Neural cell (in vitro differentiated cells): ENCODE measurements around the gene ALDH9A1. TPM values are rescaled to one million over a fixed set of nuclear protein-coding genes. Genes with fewer than 3 reads are reported as not detected.

Experiments used
- H2AFZ ChIP-seq: fragments of 200-600, 300-800 bp; sonication (generic), shearing (Covaris generic); 2 replicates; pipeline ENCODE4 v1.6.0; 2014; ENCODE audit warnings: low read depth, mild to moderate bottlenecking, antibody characterized with exemption, low read length, moderate library complexity
- H3F3A ChIP-seq: fragments of 200-600 bp; shearing (Covaris generic); 2 replicates; pipeline ENCODE4 v1.6.1; 2016; ENCODE audit warnings: mild to moderate bottlenecking, moderate library complexity, mixed read lengths, antibody characterized with exemption, low read length; ENCODE audit not compliant: insufficient read depth, poor library complexity, severe bottlenecking
- H3K27ac ChIP-seq: fragments of 200-600, 300-800 bp; sonication (generic), shearing (Covaris generic); 2 replicates; pipeline ENCODE4 v1.5.1; 2014; ENCODE audit warnings: mild to moderate bottlenecking, low read length, moderate library complexity
- H3K27me3 ChIP-seq: fragments of 300-800, 200-600 bp; sonication (generic), shearing (Covaris generic); 2 replicates; pipeline ENCODE4 v1.6.0; 2014; ENCODE audit warnings: mild to moderate bottlenecking, low read depth, low read length, moderate library complexity; ENCODE audit not compliant: insufficient read depth
- H3K36me3 ChIP-seq: fragments of 300-800, 200-600 bp; sonication (generic), shearing (Covaris generic); 2 replicates; pipeline ENCODE4 v1.5.1; 2014; ENCODE audit warnings: mild to moderate bottlenecking, antibody characterized with exemption, low read length, moderate library complexity; ENCODE audit not compliant: insufficient read depth
- H3K4me2 ChIP-seq: fragments of 300-800, 200-600 bp; sonication (generic), shearing (Covaris generic); 2 replicates; pipeline ENCODE4 v1.6.0; 2014; ENCODE audit warnings: mild to moderate bottlenecking, low read length
- H3K4me3 ChIP-seq: fragments of 300-800, 200-600 bp; sonication (generic), shearing (Covaris generic); 2 replicates; pipeline ENCODE4 v1.5.1; 2014; ENCODE audit warnings: mild to moderate bottlenecking, low read length, moderate library complexity
- H3K79me2 ChIP-seq: fragments of 200-600 bp; shearing (Covaris generic); replicated peaks from 2 replicates; pipeline ENCODE4 v1.6.0; 2014; ENCODE audit warnings: mild to moderate bottlenecking, low read length, moderate library complexity; ENCODE audit not compliant: insufficient read depth
- H3K9ac ChIP-seq: fragments of 300-800, 200-600 bp; sonication (generic), shearing (Covaris generic); 2 replicates; pipeline ENCODE4 v1.6.1; 2016; ENCODE audit warnings: mild to moderate bottlenecking, low read length, mixed read lengths
- H3K9me2 ChIP-seq: fragments of 200-600 bp; shearing (Covaris generic); 2 replicates; pipeline ENCODE4 v1.6.1; 2016; ENCODE audit warnings: mild to moderate bottlenecking, low read length, mixed read lengths; ENCODE audit not compliant: insufficient read depth
- H3K9me3 ChIP-seq: fragments of 200-600, 300-800 bp; sonication (generic), shearing (Covaris generic); 2 replicates; pipeline ENCODE4 v1.6.1; 2016; ENCODE audit warnings: mild to moderate bottlenecking, mixed run types, low read length, moderate library complexity, mixed read lengths
- H4K20me1 ChIP-seq: fragments of 200-600 bp; shearing (Covaris generic); 2 replicates; pipeline ENCODE4 v1.6.1; 2016; ENCODE audit warnings: mild to moderate bottlenecking, mixed run types; ENCODE audit not compliant: insufficient read depth
- CTCF ChIP-seq: fragments of 450-650 bp; IDR thresholded peaks from 2 replicates; pipeline ENCODE4 v1.5.1; 2014; ENCODE audit warnings: antibody characterized with exemption, mild to moderate bottlenecking, moderate library complexity; ENCODE audit not compliant: poor library complexity, severe bottlenecking
- EP300 ChIP-seq: fragments of 450-650 bp; conservative IDR thresholded peaks from 2 replicates; pipeline ENCODE4 v1.6.1; 2014; ENCODE audit warnings: antibody characterized with exemption, mild to moderate bottlenecking, moderate library complexity; ENCODE audit not compliant: poor library complexity, severe bottlenecking
- EZH2 ChIP-seq: fragments of 200-600, 300-800 bp; shearing (Covaris generic), sonication (generic); IDR thresholded peaks from 2 replicates; pipeline ENCODE4 v1.6.1; 2014; ENCODE audit warnings: antibody characterized with exemption, low read length, borderline replicate concordance, mild to moderate bottlenecking; ENCODE audit not compliant: insufficient read depth, poor library complexity, severe bottlenecking
- MXI1 ChIP-seq: fragments of 450-650 bp; conservative IDR thresholded peaks from 2 replicates; pipeline ENCODE4 v1.6.1; 2014; ENCODE audit warnings: antibody characterized with exemption, mild to moderate bottlenecking; ENCODE audit not compliant: poor library complexity, severe bottlenecking
- POLR2AphosphoS5 ChIP-seq: IDR thresholded peaks from 2 replicates; pipeline ENCODE4 v1.6.1; 2012
- RAD21 ChIP-seq: fragments of 450-650 bp; conservative IDR thresholded peaks from 2 replicates; pipeline ENCODE4 v1.6.1; 2014; ENCODE audit warnings: antibody characterized with exemption, mild to moderate bottlenecking, moderate library complexity
- SMC3 ChIP-seq: fragments of 450-650 bp; conservative IDR thresholded peaks from 2 replicates; pipeline ENCODE4 v1.6.1; 2014; ENCODE audit warnings: antibody characterized with exemption, mild to moderate bottlenecking, moderate library complexity; ENCODE audit not compliant: poor library complexity
- TAF1 ChIP-seq: IDR thresholded peaks from 2 replicates; pipeline ENCODE4 v1.6.1; 2012; ENCODE audit warnings: low read depth
- polyA plus RNA-seq: library from polyadenylated mRNA; depleted of rRNA; stranded (reverse); fragments of >200 nt; gene quantifications from 2 replicates; pipeline ENCODE4 v1.2.3, GENCODE V29; 2014
- TF ChIP-seq, protein P1 (sequence below): IDR thresholded peaks from 2 replicates; pipeline ENCODE4 v1.6.1; 2012; ENCODE audit warnings: borderline replicate concordance

Gene ALDH9A1
- polyA plus RNA-seq, 1 donor from 2014 or later = 25.5 TPM

DNA sequence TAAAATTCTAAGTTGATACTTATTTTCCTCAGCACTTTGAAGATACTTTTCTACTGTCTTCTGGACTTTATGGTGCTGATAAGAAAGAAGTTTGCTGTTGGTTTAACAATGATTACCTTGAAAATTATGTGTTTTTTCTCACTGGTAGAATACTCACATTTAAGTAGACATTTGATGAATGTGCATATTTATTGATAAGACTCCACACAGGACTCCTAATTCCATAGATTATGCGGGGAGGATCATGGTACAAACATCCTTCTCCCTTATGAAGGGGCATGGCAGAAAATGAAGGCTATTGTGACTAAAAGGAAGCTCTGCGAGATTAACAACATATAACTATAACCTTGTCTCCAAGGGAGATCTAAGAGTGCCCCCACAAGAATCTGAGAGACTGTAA, 28.5 kb upstream of the ALDH9A1 start:
- no peaks in the 10 kb centered on the region for H3K27me3 ChIP-seq
- no peaks in the 10 kb centered on the region for H3K9me3 ChIP-seq
- no peak overlapping the region for H3K9ac ChIP-seq
- no peak for TF ChIP-seq EP300
- TF ChIP-seq TAF1 = no peak
- TF ChIP-seq SMC3 = no peak
- no peak for TF ChIP-seq EZH2
- no peak for TF ChIP-seq RAD21
- TF ChIP-seq, protein P1, sequence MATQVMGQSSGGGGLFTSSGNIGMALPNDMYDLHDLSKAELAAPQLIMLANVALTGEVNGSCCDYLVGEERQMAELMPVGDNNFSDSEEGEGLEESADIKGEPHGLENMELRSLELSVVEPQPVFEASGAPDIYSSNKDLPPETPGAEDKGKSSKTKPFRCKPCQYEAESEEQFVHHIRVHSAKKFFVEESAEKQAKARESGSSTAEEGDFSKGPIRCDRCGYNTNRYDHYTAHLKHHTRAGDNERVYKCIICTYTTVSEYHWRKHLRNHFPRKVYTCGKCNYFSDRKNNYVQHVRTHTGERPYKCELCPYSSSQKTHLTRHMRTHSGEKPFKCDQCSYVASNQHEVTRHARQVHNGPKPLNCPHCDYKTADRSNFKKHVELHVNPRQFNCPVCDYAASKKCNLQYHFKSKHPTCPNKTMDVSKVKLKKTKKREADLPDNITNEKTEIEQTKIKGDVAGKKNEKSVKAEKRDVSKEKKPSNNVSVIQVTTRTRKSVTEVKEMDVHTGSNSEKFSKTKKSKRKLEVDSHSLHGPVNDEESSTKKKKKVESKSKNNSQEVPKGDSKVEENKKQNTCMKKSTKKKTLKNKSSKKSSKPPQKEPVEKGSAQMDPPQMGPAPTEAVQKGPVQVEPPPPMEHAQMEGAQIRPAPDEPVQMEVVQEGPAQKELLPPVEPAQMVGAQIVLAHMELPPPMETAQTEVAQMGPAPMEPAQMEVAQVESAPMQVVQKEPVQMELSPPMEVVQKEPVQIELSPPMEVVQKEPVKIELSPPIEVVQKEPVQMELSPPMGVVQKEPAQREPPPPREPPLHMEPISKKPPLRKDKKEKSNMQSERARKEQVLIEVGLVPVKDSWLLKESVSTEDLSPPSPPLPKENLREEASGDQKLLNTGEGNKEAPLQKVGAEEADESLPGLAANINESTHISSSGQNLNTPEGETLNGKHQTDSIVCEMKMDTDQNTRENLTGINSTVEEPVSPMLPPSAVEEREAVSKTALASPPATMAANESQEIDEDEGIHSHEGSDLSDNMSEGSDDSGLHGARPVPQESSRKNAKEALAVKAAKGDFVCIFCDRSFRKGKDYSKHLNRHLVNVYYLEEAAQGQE = no peak
- TF ChIP-seq POLR2AphosphoS5 = no peak
- TF ChIP-seq MXI1 = no peak
- TF ChIP-seq CTCF = no peak
- no peaks in the 10 kb centered on the region for H4K20me1 ChIP-seq
- no peak overlapping the region for H2AFZ ChIP-seq
- no peaks in the 10 kb centered on the region for H3F3A ChIP-seq
- no peaks in the 10 kb centered on the region for H3K9me2 ChIP-seq
- no peaks in the 10 kb centered on the region for H3K36me3 ChIP-seq
- no peak overlapping the region for H3K4me2 ChIP-seq
- no peak overlapping the region for H3K4me3 ChIP-seq
- H3K27ac ChIP-seq = no peak overlapping the region
- H3K79me2 ChIP-seq = no peaks in the 10 kb centered on the region

GRCh38 chr1:165726169-165726568, 27.8 kb upstream of the ALDH9A1 start:
- no peak for TF ChIP-seq SMC3
- TF ChIP-seq MXI1 = no peak
- TF ChIP-seq RAD21 = no peak
- no peak for TF ChIP-seq EZH2

More at GRCh38 chr1:165726169-165726568, 27.8 kb upstream of the ALDH9A1 start:
- Histone ChIP-seq H3K36me3 (no peaks in the 10 kb centered on the region), H2AFZ (no peak overlapping the region), H3K9me2 (no peaks in the 10 kb centered on the region), H3K27ac (no peak overlapping the region), H3K9ac (no peak overlapping the region), H3F3A (no peaks in the 10 kb centered on the region), H4K20me1 (no peaks in the 10 kb centered on the region), H3K4me2 (no peak overlapping the region), H3K79me2 (no peaks in the 10 kb centered on the region), H3K27me3 (no peaks in the 10 kb centered on the region), H3K9me3 (no peaks in the 10 kb centered on the region), H3K4me3 (no peak overlapping the region)
